DOHH2 (cell line): ENCODE results near the gene CNN2.

ENCODE experiments used
- H3F3A ChIP-seq: fragments of 200-600 bp; sonication (generic), shearing (Covaris generic); 2 replicates; pipeline ENCODE4 v1.6.0; 2016; ENCODE audit warnings: antibody characterized with exemption, mild to moderate bottlenecking; ENCODE audit not compliant: control insufficient read depth, insufficient read depth
- H3K27ac ChIP-seq: fragments of 200-600 bp; sonication (generic); 2 replicates; pipeline ENCODE4 v1.5.1; 2014; ENCODE audit warnings: low read depth, mild to moderate bottlenecking, low read length, moderate library complexity
- H3K27me3 ChIP-seq: fragments of 200-600 bp; sonication (generic); 2 replicates; pipeline ENCODE4 v1.6.1; 2014; ENCODE audit warnings: mild to moderate bottlenecking, low read length, mixed read lengths; ENCODE audit not compliant: control insufficient read depth
- H3K36me3 ChIP-seq: fragments of 200-600 bp; sonication (generic); 2 replicates; pipeline ENCODE4 v1.6.1; 2014; ENCODE audit warnings: mild to moderate bottlenecking, low read length, moderate library complexity, mixed read lengths; ENCODE audit not compliant: control insufficient read depth
- H3K4me1 ChIP-seq: fragments of 200-600 bp; sonication (generic); 2 replicates; pipeline ENCODE4 v1.6.1; 2014; ENCODE audit warnings: mild to moderate bottlenecking, low read length, mixed read lengths; ENCODE audit not compliant: control insufficient read depth
- H3K4me2 ChIP-seq: fragments of 200-600 bp; sonication (generic); 2 replicates; pipeline ENCODE4 v1.6.0; 2014; ENCODE audit warnings: mild to moderate bottlenecking, low read length, moderate library complexity
- H3K4me3 ChIP-seq: fragments of 200-600 bp; sonication (generic); 2 replicates; pipeline ENCODE4 v1.5.1; 2014; ENCODE audit warnings: mild to moderate bottlenecking, low read length, mixed read lengths
- H3K79me2 ChIP-seq: fragments of 200-600 bp; sonication (generic); 2 replicates; pipeline ENCODE4 v1.6.1; 2014; ENCODE audit warnings: mild to moderate bottlenecking, low read length, mixed read lengths; ENCODE audit not compliant: control insufficient read depth
- H3K9me2 ChIP-seq: fragments of 200-600 bp; sonication (generic); replicated peaks from 2 replicates; pipeline ENCODE4 v1.6.1; 2014; ENCODE audit warnings: mild to moderate bottlenecking, low read length, mixed read lengths; ENCODE audit not compliant: control insufficient read depth
- H3K9me3 ChIP-seq: fragments of 200-600 bp; sonication (generic); 2 replicates; pipeline ENCODE4 v1.6.1; 2014; ENCODE audit warnings: antibody characterized with exemption, low read length, mixed read lengths; ENCODE audit not compliant: control insufficient read depth, insufficient read depth
- H4K20me1 ChIP-seq: fragments of 200-600 bp; sonication (generic); 2 replicates; pipeline ENCODE4 v1.6.0; 2014; ENCODE audit warnings: low read depth, mild to moderate bottlenecking, antibody characterized with exemption, low read length, moderate library complexity; ENCODE audit not compliant: control insufficient read depth, insufficient read depth
- EZH2phosphoT487 ChIP-seq: fragments of 200-600 bp; sonication (generic); IDR thresholded peaks from 2 replicates; pipeline ENCODE4 v1.6.1; 2017; ENCODE audit warnings: borderline replicate concordance, mild to moderate bottlenecking, antibody characterized with exemption, low read length, moderate library complexity, mixed read lengths
- TF ChIP-seq, protein P1 (sequence below): fragments of 200-600 bp; sonication (generic); IDR thresholded peaks from one replicate; pipeline ENCODE4 v1.5.1; 2014; ENCODE audit warnings: antibody characterized with exemption, mild to moderate bottlenecking, low read depth, low read length; ENCODE audit not compliant: poor library complexity, severe bottlenecking

Gene CNN2

DNA sequence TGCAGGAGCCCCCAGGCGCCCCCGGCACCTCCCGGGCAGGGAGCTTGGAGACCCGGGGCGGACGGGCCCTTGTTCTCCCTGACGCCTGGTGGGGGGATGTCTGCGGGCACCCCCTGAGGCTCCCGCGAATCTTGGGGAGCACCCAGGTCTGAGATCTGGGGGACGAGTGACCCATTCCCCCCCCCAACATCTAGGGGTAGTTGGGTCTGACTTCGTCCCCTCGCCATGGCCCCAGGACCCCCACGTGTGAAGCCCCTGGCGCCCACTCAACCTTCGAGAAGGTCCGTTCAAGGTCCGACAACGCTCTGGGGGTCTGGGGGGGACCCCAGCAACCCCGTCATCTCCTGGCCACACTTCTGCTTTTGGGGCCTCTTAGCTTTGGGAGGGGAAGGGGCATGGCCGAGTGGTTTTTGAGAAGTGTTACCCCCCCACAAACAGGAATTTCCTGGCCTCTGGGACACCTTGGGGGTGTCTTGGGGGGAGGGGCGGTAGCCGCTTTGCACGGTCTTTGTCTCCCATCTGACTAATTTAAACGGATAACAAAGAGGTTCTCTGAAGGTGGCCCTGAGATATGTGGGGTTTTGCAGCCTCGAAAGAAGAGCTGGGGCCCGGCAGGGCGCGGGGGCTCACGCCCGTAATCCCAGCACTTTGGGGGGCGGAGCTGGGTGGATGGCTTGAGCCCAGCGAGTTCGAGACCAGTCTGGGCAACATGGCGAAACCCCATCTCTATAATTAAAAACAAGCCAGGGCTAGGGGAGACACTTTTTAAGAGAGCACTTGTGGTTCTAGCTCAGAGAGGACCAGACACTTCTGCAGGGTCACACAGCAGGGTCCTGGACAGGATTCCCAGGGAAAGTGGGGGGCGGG is 608 bp downstream of the CNN2 start:
- peak overlapping the region; percentile 90 for H3K4me3 ChIP-seq

DNA sequence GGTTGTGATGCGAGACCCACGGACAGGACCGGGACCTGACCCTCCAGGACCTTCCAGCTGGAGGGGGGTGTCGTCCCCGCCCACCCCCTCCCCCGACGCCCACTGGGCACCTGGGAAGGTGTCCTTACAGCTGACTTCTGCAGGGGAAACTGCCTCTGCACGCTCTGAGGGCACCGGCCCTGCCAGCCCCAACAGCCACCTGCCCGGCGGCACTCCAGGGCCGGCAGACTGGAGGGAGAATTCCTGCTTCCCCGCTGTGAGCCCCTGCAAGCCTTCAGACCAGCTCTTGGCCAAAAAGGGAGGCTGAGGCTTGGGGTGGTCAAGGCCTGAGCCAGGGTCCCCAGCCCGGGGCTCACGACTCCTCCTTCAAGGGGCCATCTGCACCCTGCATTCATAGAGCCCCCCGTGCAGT is 1.2 kb downstream of the CNN2 start:
- peak overlapping the region; percentile 84 for H3K27ac ChIP-seq
- TF ChIP-seq EZH2phosphoT487: no peak
- TF ChIP-seq, protein P1, sequence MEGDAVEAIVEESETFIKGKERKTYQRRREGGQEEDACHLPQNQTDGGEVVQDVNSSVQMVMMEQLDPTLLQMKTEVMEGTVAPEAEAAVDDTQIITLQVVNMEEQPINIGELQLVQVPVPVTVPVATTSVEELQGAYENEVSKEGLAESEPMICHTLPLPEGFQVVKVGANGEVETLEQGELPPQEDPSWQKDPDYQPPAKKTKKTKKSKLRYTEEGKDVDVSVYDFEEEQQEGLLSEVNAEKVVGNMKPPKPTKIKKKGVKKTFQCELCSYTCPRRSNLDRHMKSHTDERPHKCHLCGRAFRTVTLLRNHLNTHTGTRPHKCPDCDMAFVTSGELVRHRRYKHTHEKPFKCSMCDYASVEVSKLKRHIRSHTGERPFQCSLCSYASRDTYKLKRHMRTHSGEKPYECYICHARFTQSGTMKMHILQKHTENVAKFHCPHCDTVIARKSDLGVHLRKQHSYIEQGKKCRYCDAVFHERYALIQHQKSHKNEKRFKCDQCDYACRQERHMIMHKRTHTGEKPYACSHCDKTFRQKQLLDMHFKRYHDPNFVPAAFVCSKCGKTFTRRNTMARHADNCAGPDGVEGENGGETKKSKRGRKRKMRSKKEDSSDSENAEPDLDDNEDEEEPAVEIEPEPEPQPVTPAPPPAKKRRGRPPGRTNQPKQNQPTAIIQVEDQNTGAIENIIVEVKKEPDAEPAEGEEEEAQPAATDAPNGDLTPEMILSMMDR: no peak
- H3K4me2 ChIP-seq: peak overlapping the region; percentile 85
- H3K36me3 ChIP-seq: peaks cover 42% of the 10 kb centered on the region
- H3K79me2 ChIP-seq: peaks cover 52% of the 10 kb centered on the region
- H3K9me2 ChIP-seq: no peaks in the 10 kb centered on the region
- H3K9me3 ChIP-seq: no peaks in the 10 kb centered on the region
- H3K27me3 ChIP-seq: no peaks in the 10 kb centered on the region
- H3K4me1 ChIP-seq: peaks cover 30% of the 10 kb centered on the region
- 0 out of 2 replicates have a peak, but pooled peaks cover 3% of the 10 kb centered on the region for H4K20me1 ChIP-seq
- H3K4me3 ChIP-seq: peak overlapping the region; percentile 90
- H3F3A ChIP-seq: peaks cover 8% of the 10 kb centered on the region

More for the DNA sequence above, 608 bp downstream of the CNN2 start:
- Histone ChIP-seq H3K9me3 (no peaks in the 10 kb centered on the region), H3K36me3 (peaks cover 36% of the 10 kb centered on the region), H3K9me2 (no peaks in the 10 kb centered on the region), H3K27me3 (no peaks in the 10 kb centered on the region), H3K4me1 (peaks cover 37% of the 10 kb centered on the region), H4K20me1 (0 out of 2 replicates have a peak, but pooled peaks cover 3% of the 10 kb centered on the region), H3K79me2 (peaks cover 49% of the 10 kb centered on the region), H3F3A (peaks cover 13% of the 10 kb centered on the region), H3K4me2 (peak overlapping the region; percentile 85), H3K27ac (peak overlapping the region; percentile 84)
- TF ChIP-seq EZH2phosphoT487: no peak
- TF ChIP-seq, protein P1: no peak

DNA sequence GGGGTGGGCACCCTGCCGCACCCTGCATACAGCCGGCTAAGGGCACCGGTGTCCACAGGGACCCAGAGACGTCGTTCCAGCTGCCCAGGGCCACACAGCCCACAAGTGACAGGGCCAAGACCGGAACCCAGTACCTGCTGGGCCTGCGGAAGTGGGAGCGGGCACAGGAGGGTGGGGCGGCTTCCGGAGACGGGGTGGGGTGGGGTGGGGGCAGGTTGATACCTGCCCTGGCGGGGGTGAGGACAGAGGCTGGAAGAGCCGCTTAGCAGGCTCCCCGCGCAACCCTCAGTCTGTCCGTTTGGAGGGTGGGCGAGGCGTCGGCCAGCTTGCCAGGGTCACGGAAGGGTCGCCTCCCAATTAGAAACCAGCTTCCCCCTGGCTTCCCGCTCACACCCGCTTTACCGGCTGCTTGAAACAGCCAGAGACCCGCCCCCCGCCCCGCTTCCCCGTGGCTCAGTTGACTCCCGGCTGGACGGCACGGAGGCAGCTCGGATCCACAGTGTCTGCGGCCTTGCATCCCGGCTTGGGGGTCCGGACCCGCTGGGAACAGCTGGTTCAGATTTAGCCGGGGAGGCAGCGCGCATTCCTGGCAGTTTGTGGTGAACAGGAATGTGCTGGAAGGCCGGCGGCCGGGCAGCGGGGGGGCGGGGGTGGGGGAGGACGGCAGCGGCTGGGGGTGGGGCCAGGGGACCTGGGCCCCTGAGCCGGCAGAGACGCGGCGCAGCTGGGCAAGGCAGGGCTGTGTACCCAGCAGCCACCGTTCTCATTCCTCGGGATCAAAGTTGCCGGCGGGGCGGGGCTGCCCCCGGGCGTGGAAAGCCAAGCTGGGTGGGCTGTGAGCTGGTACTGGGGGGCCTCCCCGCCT is 1.9 kb downstream of the CNN2 start:
- Histone ChIP-seq H3K27ac (peak overlapping the region; percentile 84), H3K4me3 (peak overlapping the region; percentile 90), H3K79me2 (peaks cover 52% of the 10 kb centered on the region), H3K9me2 (no peaks in the 10 kb centered on the region), H4K20me1 (0 out of 2 replicates have a peak, but pooled peaks cover 3% of the 10 kb centered on the region), H3K4me2 (peak overlapping the region; percentile 85), H3K4me1 (peaks cover 24% of the 10 kb centered on the region), H3K9me3 (no peaks in the 10 kb centered on the region), H3K27me3 (no peaks in the 10 kb centered on the region), H3F3A (peaks cover 4% of the 10 kb centered on the region), H3K36me3 (peaks cover 48% of the 10 kb centered on the region)
- TF ChIP-seq, protein P1: no peak
- TF ChIP-seq EZH2phosphoT487: no peak
